NCI-H460 (cell line): ENCODE data around the gene SALL3. TPM values are rescaled to one million over a fixed set of nuclear protein-coding genes. Genes with fewer than 3 reads are reported as not detected.
"Not testable (repeated sequence)": the region's sequence is repeated elsewhere in the genome, so short reads cannot be mapped to it uniquely, and the experiment has no call there.

Experiments
- DNase-seq: peaks from one replicate; pipeline ENCODE4 v3.0.0-alpha.2; 2016; ENCODE audit warnings: low read depth; ENCODE audit errors: extremely low read depth
- polyA plus RNA-seq: library from polyadenylated mRNA; depleted of rRNA; stranded (reverse); fragments of >200 nt; gene quantifications from 2 replicates; pipeline ENCODE4 v1.2.3, GENCODE V29; 2014; cell fraction: nucleus; rRNA removed
- total RNA-seq: library from RNA; depleted of rRNA; stranded (reverse); fragments of >200 nt; shearing (Covaris generic); gene quantifications from 2 replicates; pipeline ENCODE4 v1.2.3, GENCODE V29; 2014; rRNA removed

The SALL3 gene
- 0.02 TPM in 1 of 2 replicates, not detected in the other for total RNA-seq
- polyA plus RNA-seq: not detected in 2 replicates

DNA sequence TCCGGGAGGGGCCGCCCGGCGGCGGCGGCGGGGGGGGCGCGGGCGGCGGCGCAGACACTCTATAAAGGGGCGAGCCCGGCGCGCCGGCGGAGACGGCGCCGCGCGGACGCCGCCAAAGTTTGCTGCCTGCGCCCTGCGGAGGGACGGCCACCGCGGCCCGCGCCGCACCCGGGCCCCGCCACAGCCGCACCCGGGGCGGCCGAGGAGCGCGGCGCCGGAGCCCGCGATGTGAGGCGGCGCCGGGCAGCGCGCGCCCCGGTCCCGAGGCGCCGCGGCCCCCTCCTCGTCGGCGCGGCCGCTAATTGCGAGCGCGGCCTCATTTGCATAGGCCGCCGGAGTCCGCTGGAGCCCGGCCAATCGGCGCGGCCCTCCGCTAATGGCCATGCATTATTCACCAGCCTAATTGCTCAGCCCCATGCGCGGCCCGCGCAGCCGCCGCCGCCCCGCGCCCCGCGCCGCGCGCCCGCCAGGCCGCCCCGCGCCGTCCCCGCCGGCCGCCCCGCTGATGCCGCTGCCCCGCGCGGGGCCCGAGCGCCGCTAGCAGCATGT, at the start of gene SALL3:
Gene SALL3, plus strand, starts transcription at position 89 of the 549 bp plus-strand sequence. Its CDS starts 457 bp downstream, at position 546.
- DNase-seq: no peak

DNA sequence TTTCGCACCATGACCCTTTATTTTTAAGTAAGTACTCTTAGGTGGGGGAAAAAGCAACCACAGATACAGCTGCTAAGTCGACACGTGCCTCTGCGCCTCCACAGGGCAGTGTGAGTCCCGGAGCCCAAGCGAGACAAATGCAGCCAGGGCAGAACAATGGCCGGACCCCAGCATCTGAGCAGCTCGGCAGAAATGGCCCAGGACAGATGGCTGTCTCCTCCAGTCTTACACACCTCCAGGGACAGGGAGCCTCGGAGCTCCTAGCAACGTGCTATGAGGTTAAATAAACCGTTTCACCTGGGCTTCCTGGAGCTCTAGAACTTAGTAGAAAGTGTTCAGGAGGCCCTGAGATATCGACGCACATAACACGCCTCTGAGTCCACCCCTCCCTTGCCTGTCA, 47.3 kb upstream of the SALL3 start:
- DNase-seq: no peak

DNA sequence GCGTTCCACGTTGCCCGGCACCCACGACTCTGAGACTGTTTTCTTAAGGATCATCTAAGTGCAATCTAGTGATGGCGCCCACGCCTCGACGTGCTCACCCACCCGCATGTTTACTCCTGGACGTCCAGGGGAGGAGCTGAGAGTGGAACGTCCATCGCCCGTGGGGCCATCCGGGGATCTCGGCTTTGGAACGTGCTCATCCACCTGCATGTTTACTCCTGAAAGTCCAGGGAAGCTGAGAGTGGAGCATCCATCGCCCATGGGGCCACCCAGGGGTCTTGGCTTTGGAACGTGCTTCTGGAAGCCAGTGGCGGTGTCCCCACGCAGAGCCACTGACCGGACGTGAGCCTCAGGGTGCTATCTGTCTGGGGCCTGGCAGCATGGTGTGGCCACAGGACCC, 45.6 kb upstream of the SALL3 start:
- DNase-seq: no peak

DNA sequence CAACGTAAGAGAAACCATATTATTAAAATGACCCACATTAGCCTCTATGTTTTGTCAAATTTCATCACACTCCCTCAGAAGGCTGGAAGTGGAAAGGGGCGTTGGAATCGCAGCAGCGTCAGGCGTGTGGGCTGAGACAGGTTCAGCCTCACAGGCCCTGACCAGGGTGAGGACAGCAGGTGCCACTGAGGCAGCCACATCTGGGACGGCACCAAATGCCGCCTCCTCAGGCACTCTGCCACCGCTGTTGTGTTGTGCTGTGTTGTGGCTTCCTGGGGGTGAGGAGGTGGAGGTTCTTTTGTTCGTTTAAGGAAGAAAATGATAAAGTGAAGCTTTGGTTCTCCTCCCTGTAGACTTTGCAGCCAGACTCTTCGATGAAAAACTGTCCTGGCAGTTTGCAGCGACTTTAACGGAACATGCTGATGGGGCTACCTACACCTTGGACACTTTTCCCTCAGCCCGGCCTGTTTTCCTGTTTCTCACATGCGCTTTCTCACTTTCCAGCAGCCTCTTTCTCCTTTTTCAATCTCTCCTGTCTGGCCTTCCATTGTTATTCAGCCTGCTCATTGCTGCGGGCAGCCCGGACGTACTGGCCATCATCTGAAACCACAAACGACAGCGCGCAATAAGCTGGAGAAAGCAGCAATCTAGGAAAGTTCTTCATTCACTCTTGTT, 44.9 kb upstream of the SALL3 start:
- DNase-seq: no peak

DNA sequence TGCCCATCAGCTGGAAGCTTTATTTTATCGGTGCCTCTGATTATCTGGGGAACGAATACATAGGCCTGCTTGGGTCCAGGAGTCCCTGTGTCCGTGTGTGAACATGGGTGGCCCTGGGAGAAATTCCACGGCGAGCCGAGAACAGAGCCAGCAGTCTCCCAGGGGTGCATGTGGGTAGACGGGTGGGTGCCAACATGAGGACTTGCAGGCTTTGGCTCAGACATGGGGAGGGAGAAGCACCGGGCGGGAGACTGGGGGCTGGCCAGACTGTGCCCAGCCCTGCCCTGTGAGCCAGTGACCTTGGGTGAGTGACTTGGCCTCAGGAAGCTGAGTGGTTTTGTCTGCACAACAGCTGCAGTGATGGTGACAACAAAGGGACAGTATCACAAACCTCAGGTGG, 44.2 kb upstream of the SALL3 start:
- no peak for DNase-seq

DNA sequence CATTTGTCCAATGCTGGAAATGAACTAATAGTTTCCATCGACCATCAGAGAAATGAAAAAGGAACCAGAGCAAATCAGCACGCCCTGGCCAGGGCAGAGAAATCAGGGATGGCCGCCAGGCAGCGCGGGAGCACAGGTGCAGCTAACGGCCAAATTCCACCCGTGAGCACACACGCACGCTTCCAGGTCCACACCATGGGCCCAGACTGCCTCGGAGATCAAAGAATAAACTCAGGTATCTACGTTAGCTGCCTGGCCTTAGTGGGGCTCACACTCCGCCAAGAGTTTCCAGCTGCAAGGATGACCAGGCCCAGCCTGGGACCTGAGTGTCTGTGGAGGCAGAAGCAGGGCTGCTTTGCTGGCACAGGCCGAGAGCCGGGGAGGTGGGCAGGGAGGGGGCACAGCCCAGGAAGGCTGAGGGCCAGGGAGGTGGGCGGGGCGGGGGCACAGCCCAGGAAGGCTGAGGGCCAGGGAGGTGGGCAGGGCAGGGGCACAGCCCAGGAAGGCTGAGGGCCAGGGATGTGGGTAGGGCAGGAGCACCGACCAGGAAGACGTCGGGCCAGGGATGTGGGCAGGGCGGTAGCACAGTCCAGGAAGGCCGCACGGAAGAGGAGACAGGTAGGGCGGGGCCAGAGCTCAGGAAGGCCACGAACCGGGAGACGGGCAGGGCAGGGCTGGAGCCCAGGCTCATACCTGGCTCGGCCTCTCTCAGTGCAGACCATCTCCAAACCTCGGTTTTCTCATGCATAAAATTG, 43.2 kb upstream of the SALL3 start:
- DNase-seq: no peak

DNA sequence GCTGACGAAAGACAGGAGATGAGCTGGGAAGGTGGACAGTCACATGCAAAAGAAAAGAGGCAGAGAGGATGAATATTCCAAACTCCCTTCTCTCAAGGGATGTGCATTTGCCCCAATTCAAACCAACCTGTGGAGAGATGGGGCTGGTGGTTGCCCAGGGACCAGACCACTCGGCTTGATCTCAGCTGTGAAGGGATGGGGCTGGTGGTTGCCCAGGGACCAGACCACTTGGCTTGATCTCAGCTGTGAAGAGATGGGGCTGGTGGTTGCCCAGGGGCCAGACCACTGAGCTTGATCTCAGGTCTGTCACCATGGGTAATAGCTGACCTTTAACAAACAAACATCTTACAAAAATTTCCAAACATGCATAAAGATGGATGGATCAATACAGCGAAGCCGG, 42.5 kb upstream of the SALL3 start:
- no peak for DNase-seq

DNA sequence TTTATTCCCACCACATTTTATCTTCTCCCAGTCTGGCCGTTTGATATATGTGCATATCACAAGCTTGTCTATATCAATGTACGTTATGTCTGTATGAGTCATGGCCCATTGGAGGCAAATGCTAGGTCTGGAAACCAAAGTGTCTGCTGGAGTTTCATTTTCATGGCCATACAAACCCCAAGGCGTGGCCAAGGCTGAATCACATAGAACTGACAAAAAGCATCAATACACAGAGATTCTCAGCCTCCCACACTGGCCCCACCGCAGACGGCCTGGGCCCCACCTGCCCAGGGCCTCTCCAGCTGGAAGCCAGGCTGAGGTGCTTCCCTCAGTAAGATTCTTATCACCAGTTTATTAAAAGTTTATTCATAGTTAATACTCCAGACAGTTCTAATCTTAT, 40.5 kb upstream of the SALL3 start:
- DNase-seq: no peak

DNA sequence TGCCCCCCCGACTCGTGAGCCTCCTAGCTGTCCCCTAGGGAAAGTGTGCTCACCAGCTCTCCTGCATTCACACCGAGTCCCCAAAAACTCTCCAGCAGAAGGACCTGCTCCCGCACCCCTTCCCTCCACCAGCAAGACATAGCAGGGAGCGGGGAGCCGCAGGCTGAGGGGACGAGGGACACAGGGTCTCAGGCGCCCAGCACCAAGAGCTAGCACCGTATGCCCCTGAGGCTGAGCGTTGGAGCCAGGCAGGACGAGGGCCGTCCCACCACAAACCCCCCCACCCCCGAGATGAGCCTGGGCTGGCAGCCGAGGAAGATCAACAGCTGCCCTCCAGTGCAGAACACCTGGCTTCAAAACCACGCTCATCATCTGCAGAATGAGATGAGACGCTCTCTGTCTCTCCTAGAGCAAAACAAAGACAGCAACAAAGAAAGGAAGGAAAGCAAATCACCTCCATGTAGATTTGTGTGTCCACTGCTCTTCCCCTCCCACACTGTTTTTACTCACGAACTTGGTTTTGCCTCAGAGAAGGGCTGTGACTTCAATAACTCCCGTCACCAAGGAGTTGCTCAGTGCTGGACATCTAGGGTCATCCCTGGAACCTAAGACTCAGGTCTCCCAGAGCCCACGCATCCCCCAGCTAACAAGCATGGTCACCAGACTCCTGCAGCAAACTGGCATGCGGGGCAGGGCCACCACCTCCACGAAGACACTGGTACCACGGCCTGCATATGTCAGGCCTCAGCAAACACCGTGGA, 39.7 kb upstream of the SALL3 start:
- DNase-seq: no peak

DNA sequence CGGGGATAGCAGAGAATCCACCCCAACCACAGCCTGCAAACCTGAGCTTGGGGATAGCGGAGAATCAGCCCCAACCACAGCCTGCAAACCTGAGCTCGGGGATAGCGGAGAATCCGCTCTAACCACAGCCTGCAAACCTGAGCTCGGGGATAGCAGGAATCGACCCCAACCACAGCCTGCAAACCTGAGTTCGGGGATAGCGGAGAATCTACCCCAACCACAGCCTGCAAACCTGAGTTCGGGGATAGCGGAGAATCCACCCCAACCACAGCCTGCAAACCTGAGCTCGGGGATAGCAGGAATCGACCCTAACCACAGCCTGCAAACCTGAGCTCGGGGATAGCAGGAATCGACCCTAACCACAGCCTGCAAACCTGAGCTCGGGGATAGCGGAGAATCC, 37.4 kb upstream of the SALL3 start:
- not testable (repeated sequence) for DNase-seq

DNA sequence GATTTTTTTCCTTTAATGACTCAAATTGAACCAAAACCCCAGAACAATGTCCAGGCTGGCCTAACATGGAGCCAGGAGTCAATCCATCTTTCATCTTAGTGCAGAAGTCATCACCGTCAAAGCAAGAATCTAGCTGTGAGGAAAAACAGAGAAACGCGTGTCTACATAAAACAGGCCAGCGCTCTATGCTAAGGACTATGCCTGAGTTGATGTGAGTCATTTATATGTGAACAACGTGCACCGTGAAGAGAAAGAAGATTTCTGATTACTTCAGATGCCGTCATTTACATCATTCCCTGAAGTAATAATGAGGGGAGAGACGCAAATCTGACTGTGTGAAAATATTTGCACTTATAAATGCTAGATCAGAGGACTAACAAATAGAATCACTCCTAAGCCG, 34.0 kb upstream of the SALL3 start:
- DNase-seq: no peak

DNA sequence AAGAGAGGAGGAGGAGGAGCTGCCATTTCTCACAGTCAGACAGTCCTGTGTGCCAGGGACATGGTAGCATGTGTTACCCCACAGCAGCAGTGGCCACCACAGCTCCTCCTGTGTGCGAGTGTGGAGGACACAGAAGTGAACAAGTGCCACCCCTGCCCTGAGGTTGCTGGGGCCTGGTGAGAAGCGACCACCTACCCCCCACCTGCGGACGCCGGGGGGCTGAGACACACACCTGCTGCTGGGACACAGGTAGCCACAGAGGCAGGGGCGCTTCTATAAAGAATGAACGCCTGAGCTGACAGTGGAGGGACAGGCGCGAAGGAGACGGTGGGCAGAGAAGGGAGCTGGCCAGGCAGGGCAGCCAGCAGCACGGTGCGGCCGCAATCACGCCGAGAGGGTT, 32.3 kb upstream of the SALL3 start:
- DNase-seq: no peak

DNA sequence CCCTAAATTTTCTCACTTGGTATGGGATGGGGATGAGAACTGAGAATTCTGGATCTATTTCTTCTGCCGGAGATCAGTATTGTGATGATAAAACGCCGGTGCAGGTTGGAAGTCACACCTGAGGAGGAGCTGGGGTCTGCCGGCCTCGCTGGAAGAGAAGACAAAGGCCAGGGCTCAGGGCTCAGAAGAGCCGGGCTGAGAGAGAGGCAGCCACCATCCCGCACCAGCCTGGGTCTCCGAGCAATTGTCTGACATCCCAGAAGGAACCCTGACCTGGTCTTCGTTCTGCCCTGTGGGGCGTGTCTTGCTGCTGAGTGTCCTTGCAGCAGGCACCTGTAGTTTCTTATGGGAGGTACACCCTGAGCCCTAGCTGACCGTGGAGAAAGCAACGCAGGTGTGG, 31.4 kb upstream of the SALL3 start:
- no peak for DNase-seq

DNA sequence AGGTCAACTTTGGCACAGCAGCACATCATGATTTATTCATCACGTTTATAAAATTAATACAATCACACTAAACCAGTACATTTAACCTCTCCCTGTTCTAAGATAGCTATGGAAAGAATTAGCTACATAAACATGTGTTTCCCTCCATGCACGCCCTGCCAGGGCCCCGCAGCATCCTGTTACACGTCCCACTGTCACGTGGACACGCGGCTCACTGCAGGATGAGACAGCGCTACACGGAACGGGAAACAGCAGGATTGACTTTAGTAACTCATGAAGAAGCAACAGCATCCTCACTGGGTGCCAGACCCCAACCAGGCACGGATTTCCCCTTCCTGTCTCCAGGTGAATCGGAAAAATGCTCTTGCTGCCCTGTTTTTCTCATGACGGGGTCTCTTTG, 30.9 kb upstream of the SALL3 start:
- no peak for DNase-seq

DNA sequence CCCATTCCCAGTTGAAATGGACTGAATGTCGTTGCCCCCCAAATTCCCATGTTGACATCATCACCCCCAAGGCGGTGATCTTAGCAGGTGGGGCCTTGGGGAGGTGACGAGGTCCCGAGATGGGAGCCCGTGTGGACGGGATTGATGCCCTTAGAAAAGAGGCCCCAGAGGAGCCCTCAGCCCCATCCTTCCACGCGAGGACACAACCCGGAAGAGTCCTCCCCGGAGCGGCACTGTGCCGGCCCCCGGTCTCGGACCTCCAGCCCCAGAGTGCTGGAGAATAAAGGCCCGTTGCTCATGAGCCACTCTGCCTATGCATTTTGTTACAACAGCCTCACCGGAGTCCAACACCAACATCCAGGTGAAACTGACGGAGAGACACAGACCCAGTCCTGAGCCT, 30.4 kb upstream of the SALL3 start:
- DNase-seq: no peak

DNA sequence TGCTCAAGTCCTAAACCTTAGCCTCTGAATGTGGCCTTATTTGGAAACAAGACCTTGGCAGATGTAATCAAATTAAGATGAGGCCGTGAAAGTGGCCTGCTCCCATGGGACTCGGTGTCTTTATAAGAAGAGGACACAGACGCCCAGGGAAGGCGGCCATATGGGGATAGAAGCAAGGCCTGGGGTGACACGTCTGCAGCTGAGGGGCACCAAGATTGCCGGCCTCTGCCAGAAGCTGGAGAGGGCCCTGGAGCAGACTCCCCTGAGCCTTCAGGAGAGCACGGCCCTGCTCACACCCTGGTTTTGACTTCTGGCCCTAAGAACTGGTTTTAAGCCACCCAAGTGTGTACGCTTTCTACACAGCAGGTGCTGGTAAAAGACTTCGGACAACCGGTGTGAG, 29.2 kb upstream of the SALL3 start:
- no peak for DNase-seq

DNA sequence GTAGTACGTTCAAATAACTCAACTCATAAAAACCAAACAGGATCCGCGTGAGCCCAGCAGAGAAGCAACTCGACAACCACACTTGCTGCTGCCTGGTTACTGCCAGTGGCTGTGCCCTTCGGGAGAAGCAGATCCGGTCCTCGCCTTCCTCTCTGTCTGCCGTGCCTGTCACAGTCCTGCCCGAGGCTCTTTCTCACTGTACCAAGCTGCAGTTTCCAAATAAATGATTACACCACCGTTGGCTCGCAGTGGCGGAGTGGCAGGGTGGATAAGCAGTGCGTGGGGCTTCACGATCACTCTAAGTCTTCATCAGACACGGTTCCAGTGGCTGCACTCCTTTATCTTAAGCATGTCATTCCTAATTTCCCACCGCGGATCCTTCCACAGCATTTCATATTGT, 26.1 kb upstream of the SALL3 start:
- DNase-seq: no peak

DNA sequence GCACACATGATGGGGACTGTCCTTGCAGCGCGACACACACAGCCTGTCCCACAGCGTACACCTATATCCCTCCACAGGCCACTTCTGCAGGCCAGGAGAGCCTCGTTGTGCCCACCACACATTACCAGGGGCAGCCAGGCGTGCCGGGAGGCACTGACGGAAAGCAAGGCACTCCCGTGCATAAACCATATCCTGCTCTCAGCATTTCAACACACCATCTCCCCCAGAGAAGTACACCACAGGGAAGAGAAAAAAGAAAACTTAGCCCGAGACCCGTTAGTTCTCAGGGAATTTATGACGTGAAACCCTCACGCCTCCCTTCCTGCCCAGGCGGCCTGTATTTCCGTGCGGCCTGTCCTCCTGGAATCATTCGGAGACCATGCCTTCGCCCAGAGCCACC, 24.6 kb upstream of the SALL3 start:
- no peak for DNase-seq

DNA sequence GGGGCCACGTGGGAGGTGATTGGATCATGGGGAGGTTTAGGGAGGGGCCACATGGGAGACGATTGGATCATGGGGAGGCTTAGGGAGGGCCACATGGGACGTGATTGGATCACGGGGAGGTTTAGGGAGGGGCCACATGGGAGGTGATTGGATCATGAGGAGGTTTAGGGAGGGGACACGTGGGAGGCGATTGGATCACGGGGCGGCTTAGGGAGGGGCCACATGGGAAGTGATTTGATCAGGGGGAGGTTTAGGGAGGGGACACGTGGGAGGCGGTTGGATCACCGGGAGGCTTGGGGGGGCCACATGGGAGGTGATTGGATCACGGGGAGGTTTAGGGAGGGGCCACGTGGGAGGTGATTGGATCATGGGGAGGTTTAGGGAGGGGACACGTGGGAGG, 22.5 kb upstream of the SALL3 start:
- DNase-seq: no peak

DNA sequence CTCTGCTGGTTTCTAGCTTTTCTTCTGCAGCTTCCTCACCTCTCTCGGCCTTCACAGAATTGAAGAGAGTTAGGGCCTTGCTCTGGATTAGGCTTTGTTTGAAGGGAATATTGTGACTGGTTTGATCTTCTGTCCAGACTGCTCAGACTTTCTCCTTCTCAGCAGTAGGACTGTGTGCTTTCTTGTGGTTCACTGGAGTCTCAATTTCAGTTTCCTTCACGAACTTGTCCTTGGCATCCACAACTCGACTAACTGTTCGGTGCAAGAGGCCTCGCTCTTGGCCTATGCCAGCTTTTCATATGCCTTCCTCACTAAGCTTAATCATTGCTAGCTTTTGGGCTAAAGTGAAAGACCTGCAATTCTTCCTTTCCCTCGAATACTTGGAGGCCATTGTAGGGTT, 18.9 kb upstream of the SALL3 start:
- no peak for DNase-seq

DNA sequence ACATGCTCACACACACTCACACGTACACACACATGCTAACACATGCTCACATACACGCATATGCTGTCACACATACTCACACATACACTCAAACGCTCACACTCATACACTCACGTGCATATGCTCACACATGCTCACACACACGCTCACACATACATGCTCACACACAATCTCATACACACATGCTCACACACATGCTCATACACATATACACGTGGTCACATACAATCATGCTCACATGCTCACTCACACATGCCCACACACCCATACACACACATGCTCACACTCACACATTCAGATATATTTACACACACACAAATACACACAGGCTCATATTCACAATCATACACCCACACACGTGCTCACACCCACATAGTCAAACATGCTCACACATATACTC, 17.5 kb upstream of the SALL3 start:
- DNase-seq: no peak
